RWPE1 (cell line): Measurements from ENCODE around the gene SUGCT.

Experiments used
- CTCF ChIA-PET: fragments of 350-600 bp; sonication (Branson Sonifier 250); formaldehyde crosslinking; extraction: SDS; loops from one replicate; lab custom pipeline; 2021; lab: Yijun Ruan, JAX
- POLR2A ChIA-PET: fragments of 400-600 bp; formaldehyde crosslinking; extraction: SDS; loops from one replicate; lab custom pipeline; 2020; ENCODE audit warnings: antibody characterized with exemption; ENCODE audit not compliant: low non-redundant PET; lab: Yijun Ruan, JAX
- DNase-seq: peaks from one replicate; pipeline ENCODE4 v3.0.0; 2012; ENCODE audit warnings: low spot score
- H3K27ac ChIP-seq: fragments of 450-650 bp; 2 replicates; pipeline ENCODE4 v1.5.1; 2017
- TF ChIP-seq, protein P1 (sequence below): fragments of 450-650 bp; conservative IDR thresholded peaks from 2 replicates; pipeline ENCODE4 v1.5.1; 2017; ENCODE audit warnings: low read depth, mild to moderate bottlenecking

The SUGCT gene

DNA sequence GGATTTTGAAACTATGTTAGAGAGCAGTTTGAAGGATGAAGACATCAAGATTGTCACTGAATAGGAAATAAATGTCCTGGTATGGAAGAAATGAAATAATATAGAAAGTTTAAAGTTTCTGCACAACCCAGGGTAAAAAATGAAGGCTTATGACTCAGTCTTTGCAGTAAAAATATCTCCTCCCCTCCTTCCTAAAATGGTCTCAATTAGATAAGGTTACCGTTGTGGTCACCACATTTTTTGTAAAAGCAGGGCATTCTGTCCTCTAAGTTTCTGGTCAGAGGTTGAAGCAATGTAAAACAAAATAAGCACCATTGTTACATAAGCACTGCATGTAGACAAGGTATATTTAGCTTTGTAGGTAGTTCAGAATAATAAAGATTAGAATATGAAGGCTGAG is 403.5 kb downstream of the SUGCT start:
- ChIA-PET POLR2A (no interaction called here), CTCF (interaction anchor here (0.6 to 0.7 kb wide), 2 partner anchors 31 to 1148 kb away, joined by 3 to 5 read pairs; no protein-coding TSS in a partner anchor)
- TF ChIP-seq, protein P1, sequence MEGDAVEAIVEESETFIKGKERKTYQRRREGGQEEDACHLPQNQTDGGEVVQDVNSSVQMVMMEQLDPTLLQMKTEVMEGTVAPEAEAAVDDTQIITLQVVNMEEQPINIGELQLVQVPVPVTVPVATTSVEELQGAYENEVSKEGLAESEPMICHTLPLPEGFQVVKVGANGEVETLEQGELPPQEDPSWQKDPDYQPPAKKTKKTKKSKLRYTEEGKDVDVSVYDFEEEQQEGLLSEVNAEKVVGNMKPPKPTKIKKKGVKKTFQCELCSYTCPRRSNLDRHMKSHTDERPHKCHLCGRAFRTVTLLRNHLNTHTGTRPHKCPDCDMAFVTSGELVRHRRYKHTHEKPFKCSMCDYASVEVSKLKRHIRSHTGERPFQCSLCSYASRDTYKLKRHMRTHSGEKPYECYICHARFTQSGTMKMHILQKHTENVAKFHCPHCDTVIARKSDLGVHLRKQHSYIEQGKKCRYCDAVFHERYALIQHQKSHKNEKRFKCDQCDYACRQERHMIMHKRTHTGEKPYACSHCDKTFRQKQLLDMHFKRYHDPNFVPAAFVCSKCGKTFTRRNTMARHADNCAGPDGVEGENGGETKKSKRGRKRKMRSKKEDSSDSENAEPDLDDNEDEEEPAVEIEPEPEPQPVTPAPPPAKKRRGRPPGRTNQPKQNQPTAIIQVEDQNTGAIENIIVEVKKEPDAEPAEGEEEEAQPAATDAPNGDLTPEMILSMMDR: no peak
- no peak for DNase-seq
- H3K27ac ChIP-seq: no peak overlapping the region

DNA sequence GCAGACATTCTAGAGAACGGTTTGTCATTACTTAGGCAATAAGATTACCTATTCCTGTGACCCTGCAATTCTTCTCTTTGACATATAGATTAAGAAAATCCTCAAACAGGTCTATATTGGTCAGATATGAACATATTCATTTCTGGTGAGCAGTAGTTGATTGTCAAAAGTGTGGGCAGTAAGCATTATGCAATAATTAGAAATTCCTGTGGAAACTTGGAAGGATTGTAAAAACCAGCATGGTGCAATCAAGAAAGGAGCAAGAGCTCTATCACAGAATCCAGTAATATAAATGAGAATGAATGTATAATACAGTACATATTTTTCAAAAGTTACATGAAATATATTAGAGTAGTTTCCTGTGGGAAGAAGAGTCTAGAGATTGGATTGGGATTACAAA is 406.5 kb downstream of the SUGCT start:
- CTCF ChIA-PET: interaction anchor here (0.7 to 1.1 kb wide), 2 partner anchors 28 to 1873 kb away, joined by 3 read pairs; no protein-coding TSS in a partner anchor
- H3K27ac ChIP-seq: no peak overlapping the region
- no peak for DNase-seq
- POLR2A ChIA-PET: no interaction called here
- TF ChIP-seq, protein P1: no peak

DNA sequence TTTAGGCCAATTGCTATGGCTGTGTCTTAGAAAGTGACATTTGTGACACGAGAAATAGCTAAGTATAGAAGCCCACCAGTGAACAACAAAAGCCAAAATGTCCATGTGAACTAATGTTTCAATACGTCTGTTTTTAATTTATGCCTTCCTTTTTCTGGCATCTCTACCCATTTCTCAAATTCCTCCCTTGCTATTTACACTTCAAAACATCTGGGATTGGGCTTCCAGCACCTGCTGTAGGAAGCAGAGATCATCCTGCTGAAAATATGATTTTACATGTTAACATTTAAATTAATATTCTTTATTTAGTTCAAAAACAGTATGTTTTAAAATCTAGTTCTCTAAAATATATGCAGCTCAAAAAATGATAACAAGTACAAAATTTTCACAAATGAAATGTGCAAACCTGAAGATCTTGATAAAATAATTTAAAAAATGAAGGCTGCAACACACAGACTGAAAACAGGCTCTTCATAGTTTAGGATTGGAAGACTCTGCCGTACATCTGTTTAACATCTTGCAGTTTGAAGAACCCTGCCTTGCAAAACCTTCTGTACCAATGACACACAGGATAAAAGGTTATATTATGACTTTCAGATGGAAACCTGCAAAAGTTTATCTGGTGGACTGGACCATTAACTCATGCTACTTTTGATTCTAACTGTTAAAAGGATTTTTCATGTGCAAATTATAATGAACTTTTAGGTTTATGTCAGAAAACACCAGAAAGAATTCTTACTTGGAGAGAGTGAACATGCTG is 408.4 kb downstream of the SUGCT start:
- CTCF ChIA-PET: no interaction called here
- H3K27ac ChIP-seq: no peak overlapping the region
- POLR2A ChIA-PET: no interaction called here
- TF ChIP-seq, protein P1: no peak
- DNase-seq: no peak

DNA sequence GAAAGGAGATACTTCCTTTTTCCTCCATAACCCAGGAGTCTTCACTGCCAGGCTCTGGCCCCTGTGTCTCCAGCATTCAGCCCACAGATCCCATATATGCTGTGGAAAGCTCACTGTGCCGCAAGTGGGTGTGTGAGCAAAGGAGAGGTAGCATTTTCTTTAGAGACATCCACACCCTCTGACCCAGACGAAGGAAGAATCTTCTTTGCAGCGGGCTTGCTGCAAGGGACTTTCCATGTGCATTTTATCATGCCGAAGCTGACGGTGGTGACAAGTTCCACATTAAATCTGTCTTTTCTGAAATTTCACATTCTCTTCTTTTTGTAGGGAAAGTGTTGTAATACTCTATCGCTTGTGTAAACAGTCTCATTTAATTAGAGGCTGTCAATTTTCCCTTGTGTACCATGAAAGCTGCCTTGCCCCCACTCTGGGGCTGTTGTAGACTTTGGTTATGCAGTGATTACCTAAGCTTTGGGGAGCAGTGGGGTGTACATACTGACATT is 409.5 kb downstream of the SUGCT start:
- no peak for DNase-seq

DNA sequence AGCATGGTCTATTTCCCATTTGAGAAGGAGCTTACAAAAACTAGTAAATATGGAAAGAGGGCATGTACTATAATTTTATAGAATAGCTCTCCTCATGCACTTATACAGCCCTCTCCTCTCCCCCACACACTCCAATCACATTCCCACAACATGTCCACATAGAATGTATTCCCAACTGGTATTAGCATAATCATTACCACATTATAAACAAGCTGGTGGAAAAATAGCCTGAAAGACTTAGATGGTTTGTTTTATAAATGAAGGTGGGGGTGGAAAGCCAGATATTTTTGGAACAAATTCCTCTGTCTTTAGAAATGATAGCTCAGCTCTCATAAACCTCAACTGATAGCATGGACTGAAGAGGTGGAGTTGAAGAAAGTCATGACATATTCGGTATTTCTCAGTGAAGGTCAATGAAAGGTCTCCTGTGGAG is 410.1 kb downstream of the SUGCT start:
- DNase-seq: no peak
- ChIA-PET CTCF (no interaction called here), POLR2A (no interaction called here)
- no peak overlapping the region for H3K27ac ChIP-seq
- TF ChIP-seq, protein P1: no peak

More for the DNA sequence above, 409.5 kb downstream of the SUGCT start:
- TF ChIP-seq, protein P1: no peak
- ChIA-PET CTCF (no interaction called here), POLR2A (no interaction called here)
- no peak overlapping the region for H3K27ac ChIP-seq

DNA sequence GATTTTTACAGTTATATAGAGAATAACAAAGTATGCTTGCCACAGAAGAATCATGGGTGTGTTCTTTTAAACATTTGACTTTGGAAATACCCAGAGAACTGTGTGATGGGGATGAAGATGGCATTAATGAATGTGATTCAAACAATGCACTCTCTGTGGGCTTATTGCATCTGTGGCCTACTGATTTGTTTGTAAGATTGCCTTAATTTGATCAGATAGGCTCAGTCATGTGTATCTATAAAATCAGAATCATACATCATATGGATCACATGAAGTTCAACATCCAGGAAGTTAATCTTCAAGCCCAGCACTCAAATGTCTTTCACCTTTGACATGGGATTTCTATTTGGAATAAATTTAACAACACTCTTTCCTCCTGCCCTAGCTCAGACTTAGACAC is 410.9 kb downstream of the SUGCT start:
- CTCF ChIA-PET: interaction anchor here (0.6 to 1.0 kb wide), 2 partner anchors 34 to 95 kb away, joined by 3 to 7 read pairs; no protein-coding TSS in a partner anchor
- H3K27ac ChIP-seq: no peak overlapping the region
- TF ChIP-seq, protein P1: no peak
- no peak for DNase-seq
- POLR2A ChIA-PET: no interaction called here
